ENCODE data around the gene PRKCE.

DNA sequence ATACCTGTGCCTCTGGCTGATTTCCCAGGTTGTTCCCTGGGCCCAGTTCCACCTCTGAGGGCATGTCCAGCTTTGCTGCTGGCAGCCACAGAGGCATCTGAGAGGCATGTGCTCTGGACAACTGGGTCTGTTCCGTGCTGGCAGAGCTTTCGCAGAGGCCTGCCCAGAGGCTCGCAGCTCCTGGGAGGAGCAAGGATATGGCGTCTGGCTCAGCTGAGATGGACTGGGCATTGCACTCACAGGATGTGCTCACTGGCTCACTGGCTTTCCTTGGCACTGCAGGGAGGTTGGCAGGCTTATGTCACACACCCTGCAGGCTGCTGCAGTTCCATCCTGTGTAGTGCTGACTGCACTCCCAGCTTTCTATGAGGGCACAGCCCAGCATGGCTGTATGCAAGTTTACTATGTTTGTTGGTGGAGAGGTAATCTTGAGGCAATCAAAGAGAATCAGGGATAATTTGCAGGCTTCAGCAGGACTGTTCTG is 172.3 kb downstream of the PRKCE start:
- TF ChIP-seq, protein P1, sequence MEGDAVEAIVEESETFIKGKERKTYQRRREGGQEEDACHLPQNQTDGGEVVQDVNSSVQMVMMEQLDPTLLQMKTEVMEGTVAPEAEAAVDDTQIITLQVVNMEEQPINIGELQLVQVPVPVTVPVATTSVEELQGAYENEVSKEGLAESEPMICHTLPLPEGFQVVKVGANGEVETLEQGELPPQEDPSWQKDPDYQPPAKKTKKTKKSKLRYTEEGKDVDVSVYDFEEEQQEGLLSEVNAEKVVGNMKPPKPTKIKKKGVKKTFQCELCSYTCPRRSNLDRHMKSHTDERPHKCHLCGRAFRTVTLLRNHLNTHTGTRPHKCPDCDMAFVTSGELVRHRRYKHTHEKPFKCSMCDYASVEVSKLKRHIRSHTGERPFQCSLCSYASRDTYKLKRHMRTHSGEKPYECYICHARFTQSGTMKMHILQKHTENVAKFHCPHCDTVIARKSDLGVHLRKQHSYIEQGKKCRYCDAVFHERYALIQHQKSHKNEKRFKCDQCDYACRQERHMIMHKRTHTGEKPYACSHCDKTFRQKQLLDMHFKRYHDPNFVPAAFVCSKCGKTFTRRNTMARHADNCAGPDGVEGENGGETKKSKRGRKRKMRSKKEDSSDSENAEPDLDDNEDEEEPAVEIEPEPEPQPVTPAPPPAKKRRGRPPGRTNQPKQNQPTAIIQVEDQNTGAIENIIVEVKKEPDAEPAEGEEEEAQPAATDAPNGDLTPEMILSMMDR (IDR thresholded peaks at IDR 0.05; ENCODE audit: poor library complexity) = no peak
- TF ChIP-seq EZH2 (IDR thresholded peaks at IDR 0.05; ENCODE audit: borderline replicate concordance) (no peak), EZH2phosphoT487 (IDR thresholded peaks at IDR 0.05; ENCODE audit: low read depth, severe bottlenecking, unreplicated experiment) (no peak)
